Astrocyte of the cerebellum (primary cell): Measurements from ENCODE around the gene OLR1.

Experiments
- DNase-seq: peaks from one replicate; pipeline ENCODE4 v3.0.0-alpha.2; 2011; ENCODE audit warnings: low read depth
- H3K4me3 ChIP-seq: 2 replicates; pipeline ENCODE4 v1.5.1; 2011; ENCODE audit warnings: mild to moderate bottlenecking, low read depth, low read length, moderate library complexity
- in situ Hi-C: cut with HindIII; loops from 2 replicates; pipeline ENCODE4 v1.10.0; 2017; ENCODE audit warnings: low sequenced_read_pairs
- TF ChIP-seq, protein P1 (sequence below): IDR thresholded peaks from 2 replicates; pipeline ENCODE4 v1.5.1; 2012; ENCODE audit warnings: low read length, low read depth, moderate library complexity, mild to moderate bottlenecking; ENCODE audit errors: missing control alignments

OLR1 gene

DNA sequence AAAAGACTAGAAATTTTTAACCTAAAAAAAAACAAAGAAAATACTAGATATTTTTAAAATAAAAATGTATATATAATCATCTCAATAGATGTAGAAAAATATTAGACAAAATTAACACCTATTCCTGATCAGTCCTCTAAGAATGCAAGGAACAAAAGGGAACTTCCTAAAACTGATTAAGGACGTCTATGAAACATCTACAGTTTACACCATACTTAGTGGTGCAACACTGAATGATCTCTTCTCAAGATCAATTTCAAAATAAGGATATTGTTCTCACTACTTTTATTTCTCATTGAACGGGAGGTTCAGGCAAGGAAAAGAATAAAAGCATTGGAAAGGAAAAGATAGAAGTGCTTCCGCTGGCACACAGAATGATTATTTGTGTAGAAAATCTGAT lies 16.0 kb downstream of the OLR1 start:
- in situ Hi-C loops, result no loop called here
- H3K4me3 ChIP-seq, result no peak overlapping the region
- no peak for DNase-seq
- TF ChIP-seq, protein P1, sequence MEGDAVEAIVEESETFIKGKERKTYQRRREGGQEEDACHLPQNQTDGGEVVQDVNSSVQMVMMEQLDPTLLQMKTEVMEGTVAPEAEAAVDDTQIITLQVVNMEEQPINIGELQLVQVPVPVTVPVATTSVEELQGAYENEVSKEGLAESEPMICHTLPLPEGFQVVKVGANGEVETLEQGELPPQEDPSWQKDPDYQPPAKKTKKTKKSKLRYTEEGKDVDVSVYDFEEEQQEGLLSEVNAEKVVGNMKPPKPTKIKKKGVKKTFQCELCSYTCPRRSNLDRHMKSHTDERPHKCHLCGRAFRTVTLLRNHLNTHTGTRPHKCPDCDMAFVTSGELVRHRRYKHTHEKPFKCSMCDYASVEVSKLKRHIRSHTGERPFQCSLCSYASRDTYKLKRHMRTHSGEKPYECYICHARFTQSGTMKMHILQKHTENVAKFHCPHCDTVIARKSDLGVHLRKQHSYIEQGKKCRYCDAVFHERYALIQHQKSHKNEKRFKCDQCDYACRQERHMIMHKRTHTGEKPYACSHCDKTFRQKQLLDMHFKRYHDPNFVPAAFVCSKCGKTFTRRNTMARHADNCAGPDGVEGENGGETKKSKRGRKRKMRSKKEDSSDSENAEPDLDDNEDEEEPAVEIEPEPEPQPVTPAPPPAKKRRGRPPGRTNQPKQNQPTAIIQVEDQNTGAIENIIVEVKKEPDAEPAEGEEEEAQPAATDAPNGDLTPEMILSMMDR, result no peak

DNA sequence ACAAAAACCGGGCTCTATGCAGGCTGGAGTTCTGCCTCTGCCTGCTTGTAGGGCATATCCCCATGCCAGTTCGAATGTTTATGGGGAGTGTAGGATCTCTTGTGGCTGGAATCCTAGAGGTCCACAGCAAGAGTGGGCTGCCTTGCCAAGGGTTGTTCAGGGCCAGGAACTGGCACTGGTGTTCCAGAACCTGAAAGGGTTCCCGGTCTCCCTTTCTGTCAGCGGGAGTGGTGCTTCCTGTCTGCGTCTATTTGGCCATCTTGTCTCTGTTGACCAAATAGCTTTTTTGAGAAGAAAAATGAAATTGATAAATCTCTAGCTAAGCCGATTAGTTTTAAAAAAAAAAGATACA lies 17.8 kb downstream of the OLR1 start:
- DNase-seq, result no peak
- H3K4me3 ChIP-seq, result peak overlapping the region; percentile 49
- TF ChIP-seq, protein P1, result no peak
- in situ Hi-C loops, result no loop called here

DNA sequence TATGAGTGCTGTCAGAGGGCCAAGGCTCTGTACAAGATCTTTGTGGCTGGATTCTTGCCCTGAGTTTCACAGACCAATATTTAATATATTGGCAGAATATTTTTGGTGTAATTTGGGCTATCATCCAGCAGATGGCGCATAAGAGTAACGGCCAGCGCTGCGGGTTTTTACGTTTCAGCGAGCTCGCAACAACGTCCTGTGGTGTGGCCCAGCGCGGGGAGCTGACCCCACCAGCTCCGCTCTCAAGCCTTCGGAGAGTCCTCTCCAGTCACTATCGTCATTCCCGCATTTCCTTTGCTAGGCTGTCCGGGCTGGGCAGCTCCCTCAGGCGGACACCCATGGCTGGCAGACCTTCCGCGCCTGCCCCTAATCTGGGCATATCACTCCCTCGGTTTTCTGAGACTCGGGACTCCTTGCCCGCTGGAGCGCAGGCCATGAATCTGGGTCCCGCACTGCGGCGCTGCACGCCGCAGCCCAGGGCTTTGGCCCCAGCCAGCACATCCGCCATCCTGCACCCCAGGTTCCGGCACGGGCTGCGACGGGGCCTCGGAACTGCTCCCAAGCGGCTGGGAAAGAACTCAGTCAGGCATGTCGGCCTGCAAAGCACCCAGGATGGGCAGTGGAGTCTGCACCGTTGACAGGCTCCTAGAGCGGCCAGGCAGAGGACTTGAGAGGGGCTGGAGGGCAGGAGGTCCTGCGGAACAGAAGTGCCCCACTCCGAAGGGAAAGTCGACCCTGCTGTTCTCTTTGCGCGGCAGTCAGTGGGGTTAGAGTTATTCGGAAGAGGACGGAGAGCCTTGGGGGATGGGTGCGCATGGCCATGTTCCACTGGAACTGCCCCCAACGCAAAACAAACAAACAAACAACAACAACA lies 18.4 kb downstream of the OLR1 start:
- TF ChIP-seq, protein P1, result peak; percentile 74
- peak; percentile 42 for DNase-seq
- in situ Hi-C loops, result no loop called here
- peak overlapping the region; percentile 49 for H3K4me3 ChIP-seq

DNA sequence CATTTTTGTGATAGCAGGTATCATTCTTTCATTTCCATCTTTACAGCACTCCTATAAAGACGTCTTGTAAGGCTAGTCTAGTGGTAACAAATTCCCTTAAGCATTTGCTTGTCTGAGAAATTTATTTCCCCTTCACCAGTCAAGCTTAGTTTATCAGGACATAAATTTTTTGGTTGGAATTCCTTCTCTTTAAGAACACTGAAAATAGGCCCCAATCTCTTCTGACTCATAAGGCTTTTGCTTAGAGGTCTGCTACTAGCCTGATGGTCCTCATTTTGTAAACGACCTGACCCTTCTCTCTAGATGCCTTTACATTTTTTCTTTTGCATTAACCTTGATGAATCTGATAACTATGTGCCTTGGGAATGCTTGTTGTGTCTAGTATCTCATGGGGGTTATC lies 20.3 kb downstream of the OLR1 start:
- TF ChIP-seq, protein P1, result no peak
- no peak overlapping the region for H3K4me3 ChIP-seq
- in situ Hi-C loops, result no loop called here
- DNase-seq, result no peak

DNA sequence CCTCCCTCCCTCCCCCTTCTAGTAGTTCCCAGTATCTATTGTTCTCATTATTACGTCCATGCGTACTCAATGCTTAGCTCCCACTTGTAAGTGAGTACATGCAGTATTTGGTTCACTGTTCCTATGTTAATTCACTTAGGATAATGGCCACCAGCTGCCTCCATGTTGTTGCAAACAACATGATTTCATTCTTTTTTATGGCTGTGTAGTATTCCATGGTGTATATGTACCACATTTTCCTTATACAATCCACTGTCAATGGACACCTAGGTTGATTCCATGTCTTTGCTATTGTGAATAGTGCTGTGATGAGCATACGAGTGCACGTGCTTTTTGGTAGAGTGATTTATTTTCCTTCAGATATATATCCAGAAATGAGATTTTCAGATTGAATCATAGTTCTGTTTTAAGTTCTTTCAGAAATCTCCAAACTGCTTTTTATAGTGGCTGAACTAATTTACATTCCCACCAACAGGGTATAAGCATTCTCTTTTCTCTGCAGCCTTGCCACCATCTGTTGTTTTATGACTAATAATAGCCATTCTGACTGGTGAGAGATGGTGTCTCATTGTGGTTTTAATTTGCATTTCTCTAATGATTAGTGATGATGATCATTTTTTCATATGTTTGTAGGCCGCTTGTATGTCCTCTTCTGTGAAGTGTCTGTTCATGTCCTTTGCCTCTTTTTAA lies 24.1 kb downstream of the OLR1 start:
- DNase-seq, result no peak
- H3K4me3 ChIP-seq, result no peak overlapping the region
- TF ChIP-seq, protein P1, result no peak
- in situ Hi-C loops, result no loop called here

DNA sequence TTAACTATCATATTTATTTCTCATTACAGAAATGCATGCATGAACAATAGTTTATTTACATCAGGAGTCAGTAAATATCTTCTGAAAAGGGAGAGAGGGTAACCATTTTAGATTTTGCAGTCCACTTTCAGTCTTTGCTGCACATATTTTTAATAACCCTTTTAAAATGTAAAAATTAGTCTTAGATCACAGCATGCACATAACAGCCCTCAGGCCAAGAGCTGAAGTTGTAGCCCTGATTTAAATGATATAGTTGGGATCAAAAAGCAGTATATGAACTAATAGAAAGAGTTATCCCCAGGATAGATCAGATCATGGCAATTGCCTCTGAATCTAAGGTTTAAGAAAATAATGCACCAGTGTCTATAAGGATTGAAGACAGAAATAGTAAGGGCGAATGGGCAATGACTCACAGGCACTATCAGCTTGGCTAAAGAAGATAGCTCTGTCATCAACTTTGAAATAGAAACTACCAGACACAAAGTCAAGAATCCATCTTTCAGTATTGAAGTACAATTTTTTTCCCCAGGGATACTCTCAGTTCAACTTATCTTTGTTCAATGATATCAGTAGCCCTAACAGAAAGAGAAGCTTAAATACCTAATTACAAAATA lies 28.8 kb downstream of the OLR1 start:
- TF ChIP-seq, protein P1, result no peak
- DNase-seq, result no peak
- no peak overlapping the region for H3K4me3 ChIP-seq
- in situ Hi-C loops, result no loop called here
